Measurements from ENCODE around the gene ATP8B2.
A peak's percentile ranks its signal among the peaks of the same experiment; 100 is the strongest.
"Not testable (repeated sequence)": the region's sequence is repeated elsewhere in the genome, so short reads cannot be mapped to it uniquely, and the experiment has no call there.

Gene ATP8B2

GRCh38 chr1:154348429-154349076 is 23.2 kb downstream of the ATP8B2 start:
- DNase-seq = no peak

- no peak for DNase-seq
Observed at GRCh38 chr1:154349121-154349520, 23.8 kb downstream of the ATP8B2 start.

- no peak for DNase-seq
Observed at GRCh38 chr1:154350383-154350782, 25.1 kb downstream of the ATP8B2 start.

- DNase-seq = no peak
Observed at GRCh38 chr1:154351363-154352068, 26.2 kb downstream of the ATP8B2 start.

- DNase-seq = no peak
Observed at GRCh38 chr1:154352245-154352580, 26.9 kb downstream of the ATP8B2 start.

GRCh38 chr1:154352581-154353459 is 27.5 kb downstream of the ATP8B2 start:
- peak; percentile 75 for DNase-seq

- no peak for DNase-seq
Observed at GRCh38 chr1:154353460-154353904, 28.2 kb downstream of the ATP8B2 start.

GRCh38 chr1:154353966-154354365 is 28.6 kb downstream of the ATP8B2 start:
- no peak for DNase-seq

- no peak for DNase-seq
Observed at GRCh38 chr1:154358519-154358918, 33.2 kb downstream of the ATP8B2 start.

- no peak for DNase-seq
Observed at GRCh38 chr1:154360288-154360687, 35.0 kb downstream of the ATP8B2 start.

- DNase-seq = not testable (repeated sequence)
Observed at GRCh38 chr1:154360881-154361280, 35.6 kb downstream of the ATP8B2 start.

- no peak for DNase-seq
Observed at GRCh38 chr1:154361357-154361756, 36.0 kb downstream of the ATP8B2 start.

GRCh38 chr1:154371436-154371835 is 46.1 kb downstream of the ATP8B2 start:
- no peak for DNase-seq

GRCh38 chr1:154373777-154374357 is 48.5 kb downstream of the ATP8B2 start:
- DNase-seq = not testable (repeated sequence)

GRCh38 chr1:154379301-154379700 is 54.0 kb downstream of the ATP8B2 start:
- DNase-seq = no peak

- DNase-seq = no peak
Observed at GRCh38 chr1:154384650-154385489, 59.5 kb downstream of the ATP8B2 start.

- no peak for DNase-seq
Observed at GRCh38 chr1:154386643-154387352, 61.5 kb downstream of the ATP8B2 start.

GRCh38 chr1:154391086-154391770 is 65.9 kb downstream of the ATP8B2 start:
- DNase-seq = no peak

- no peak for DNase-seq
Observed at GRCh38 chr1:154398141-154398540, 72.8 kb downstream of the ATP8B2 start.

GRCh38 chr1:154398678-154399077 is 73.4 kb downstream of the ATP8B2 start:
- DNase-seq = no peak

GRCh38 chr1:154400381-154400801 is 75.1 kb downstream of the ATP8B2 start:
- no peak for DNase-seq
